ENCODE data around the gene SEC23B.
A peak's percentile ranks its signal among the peaks of the same experiment; 100 is the strongest.
"Not testable (repeated sequence)": the region's sequence is repeated elsewhere in the genome, so short reads cannot be mapped to it uniquely, and the experiment has no call there.

The SEC23B gene

DNA sequence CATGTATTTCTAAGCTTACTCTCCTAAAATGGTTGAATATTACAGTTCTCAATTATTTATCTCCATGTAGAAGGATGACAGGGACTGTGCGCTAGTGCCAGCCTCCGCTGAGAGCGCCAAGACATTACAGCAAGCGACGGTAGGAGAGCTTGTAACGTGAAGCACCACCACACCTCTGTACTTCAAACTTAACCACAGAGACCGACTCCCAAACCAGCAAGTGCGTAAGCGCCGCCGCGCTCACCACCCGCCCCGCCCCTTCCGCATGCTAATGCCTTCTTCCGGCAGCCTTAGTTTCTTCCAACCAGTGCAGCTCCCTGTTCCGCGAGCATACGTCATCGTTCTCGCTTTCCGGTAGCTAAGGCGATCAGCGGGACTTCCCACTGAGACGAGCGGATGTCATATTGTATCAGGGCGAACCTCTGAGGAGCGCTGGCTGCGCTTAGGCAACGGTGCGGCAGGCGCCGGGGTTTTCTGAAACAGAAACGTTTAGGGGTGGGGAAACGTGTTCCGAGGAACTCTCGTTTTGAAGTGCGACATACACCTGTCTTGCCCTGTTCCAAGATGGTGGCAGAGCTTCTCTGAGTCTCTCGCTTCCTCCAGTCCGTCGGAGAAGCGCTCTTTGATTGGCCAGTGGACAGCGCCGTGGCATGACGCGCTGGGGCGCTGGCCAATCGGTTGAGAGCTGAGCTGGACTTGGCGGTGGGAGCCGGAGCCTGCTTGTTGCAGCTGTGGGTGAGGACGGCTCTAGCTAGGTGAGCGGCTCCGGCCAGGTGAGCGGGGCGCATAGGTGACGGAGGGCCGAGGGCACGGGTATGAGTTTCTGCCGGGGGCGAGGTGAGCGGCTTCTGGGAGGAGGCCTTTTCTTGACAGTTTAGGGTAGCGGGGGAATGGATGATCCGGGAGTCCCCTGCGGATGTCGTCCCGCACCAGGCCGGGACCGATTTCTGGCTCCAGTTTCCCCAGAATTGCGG lies at the start of gene SEC23B:
TSS of gene SEC23B (plus strand) at position 723 of the 974 bp plus-strand sequence. CDS start 2,896 bp downstream, outside the sequence.
- DNase-seq (ENCODE audit: low spot score): peak; percentile 96

DNA sequence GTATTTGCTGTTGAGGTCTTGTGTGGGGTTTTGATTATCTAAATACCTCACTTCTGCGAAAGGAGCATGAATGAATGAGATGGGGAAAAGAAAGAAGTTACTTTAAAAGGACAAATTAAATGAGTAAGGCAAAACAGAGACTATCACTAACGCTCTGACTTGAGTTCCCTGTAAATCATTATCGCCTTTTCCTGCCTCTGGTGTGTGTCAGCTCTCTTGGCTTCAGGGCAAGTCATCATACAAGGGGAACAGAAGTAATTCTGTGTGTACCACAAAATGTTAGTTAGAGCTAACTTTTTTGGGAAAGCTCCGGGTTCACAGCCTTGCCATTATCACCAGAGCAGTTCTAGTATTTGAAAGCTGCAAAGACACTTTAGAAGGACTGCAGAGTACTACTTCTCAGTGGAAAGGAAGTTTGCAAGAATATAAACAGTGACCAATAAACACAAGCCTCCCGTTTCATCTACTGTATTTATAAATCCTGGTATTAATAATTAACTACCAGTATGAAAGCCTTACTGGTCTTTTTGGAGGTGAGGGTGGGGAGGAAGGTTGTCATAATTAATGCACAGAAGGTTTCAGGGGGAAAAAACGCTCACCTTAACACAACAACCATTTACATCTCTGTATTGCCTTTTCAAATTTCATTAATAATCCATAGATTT lies 42.1 kb upstream of the SEC23B start:
- DNase-seq (ENCODE audit: low spot score): no peak

DNA sequence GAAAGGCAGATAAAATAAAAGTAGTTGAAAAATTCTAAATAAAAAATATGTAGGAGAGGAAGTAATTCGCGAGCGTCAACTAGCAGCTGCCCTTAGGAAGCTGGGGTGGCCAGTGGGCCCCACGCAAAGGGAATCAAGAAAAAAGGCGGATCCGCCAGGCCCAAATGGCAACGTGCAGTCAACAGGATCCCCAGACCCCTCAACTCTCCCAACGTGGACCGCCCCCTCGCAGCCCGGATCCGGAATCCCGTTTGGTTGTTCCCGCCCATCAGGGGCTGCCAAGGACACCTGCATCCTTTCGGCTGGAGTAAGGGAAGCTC lies 41.2 kb upstream of the SEC23B start:
- no peak for DNase-seq (ENCODE audit: low spot score)

DNA sequence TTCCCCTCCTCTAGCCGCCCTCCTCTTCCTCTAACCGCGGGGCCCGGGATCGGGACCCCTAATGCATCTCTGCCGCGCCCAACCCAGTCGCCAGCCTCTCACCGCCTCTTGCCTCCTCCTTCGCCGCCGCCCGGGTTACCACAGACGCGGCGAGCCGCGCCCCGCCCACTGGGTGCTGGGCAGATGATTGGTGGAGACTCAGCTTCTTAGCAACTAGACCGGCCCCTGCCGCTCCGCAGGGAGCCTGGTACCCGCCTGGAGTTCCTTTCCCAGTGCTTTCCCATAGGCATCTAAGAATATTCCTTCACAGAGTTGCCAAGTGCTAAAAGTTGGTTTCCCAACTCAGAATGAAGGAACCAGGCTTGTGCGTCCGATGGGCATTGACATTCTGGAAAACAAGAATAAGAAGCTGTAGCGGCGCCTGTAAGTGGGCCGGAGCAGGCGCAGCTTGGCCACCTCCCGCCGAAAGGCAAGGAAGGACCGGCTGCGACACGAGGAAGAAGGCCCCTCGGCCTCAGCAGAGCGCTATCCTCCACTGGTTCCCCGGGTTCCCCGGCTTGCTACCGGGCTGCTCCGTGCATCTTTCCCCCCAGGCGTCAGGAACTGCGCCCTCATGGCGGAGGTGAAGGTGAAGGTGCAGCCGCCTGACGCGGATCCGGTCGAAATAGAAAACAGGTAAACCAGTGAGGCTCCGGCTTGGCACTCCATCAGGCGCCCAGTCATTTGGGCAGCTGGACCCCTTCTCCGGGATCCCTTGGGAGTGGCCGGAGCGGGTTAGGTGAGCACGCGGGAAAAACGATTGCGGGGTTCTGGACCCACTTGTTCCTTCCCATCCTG lies 40.6 kb upstream of the SEC23B start, which contains the start of the genes DZANK1 and POLR3F:
TSS of gene DZANK1 (minus strand) at position 137 of the 837 bp plus-strand sequence. CDS start 1,672 bp downstream, outside the sequence.
TSS of gene POLR3F (plus strand) at position 497 of the 837 bp plus-strand sequence. CDS start at position 614, 117 bp downstream.
- DNase-seq (ENCODE audit: low spot score): peak; percentile 98

DNA sequence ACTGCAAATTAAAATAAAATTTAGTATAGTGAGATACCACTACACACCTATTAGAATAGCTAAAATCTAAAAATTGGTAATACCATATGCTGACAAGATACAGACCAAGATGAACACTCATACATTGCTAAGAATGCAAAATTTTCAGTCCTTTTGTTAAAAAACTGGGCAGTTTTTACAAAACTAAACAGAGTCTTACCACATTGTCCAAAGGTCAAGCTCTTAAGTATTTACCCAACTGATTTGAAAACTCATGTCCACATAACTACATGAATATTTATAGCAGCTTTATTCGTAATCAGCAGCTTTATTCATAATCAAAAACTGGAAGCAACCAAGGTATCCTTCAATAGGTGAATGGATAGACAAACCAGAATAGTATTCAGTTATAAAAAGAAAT lies 30.5 kb upstream of the SEC23B start:
- DNase-seq (ENCODE audit: low spot score): no peak

DNA sequence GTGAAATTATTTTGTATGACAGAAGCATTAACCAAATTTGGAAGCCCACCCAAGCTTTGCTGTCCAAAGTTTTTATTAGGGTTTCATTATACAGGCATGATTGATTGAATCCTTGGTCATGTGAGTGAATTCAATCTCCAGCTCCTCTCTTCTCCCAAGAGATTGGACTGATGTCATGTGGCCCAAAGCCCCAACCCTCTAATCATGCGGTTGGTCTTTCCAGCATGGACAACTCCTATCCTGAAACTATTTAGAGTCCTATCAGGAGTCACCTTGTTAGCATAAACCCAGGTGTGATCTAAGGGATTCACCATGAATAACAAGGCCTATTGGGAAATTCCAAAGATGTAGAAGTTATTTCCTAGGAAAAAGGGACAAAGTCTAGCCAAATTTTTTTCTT lies 29.9 kb upstream of the SEC23B start:
- no peak for DNase-seq (ENCODE audit: low spot score)

DNA sequence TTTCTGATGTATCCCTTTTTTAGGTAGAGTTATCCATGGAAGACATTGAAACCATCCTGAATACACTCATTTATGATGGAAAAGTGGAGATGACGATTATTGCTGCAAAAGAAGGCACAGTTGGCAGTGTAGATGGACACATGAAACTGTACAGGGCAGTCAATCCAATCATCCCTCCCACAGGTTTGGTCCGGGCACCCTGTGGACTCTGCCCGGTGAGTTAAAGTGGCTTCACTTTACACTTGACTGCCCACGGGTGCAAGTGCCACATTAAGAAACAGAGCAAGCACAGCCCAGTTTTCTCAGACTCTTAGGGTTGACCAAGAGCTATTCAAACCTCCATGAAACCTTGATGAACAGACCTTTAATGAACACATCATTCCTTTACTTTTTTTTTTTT lies 26.1 kb upstream of the SEC23B start:
- no peak for DNase-seq (ENCODE audit: low spot score)

DNA sequence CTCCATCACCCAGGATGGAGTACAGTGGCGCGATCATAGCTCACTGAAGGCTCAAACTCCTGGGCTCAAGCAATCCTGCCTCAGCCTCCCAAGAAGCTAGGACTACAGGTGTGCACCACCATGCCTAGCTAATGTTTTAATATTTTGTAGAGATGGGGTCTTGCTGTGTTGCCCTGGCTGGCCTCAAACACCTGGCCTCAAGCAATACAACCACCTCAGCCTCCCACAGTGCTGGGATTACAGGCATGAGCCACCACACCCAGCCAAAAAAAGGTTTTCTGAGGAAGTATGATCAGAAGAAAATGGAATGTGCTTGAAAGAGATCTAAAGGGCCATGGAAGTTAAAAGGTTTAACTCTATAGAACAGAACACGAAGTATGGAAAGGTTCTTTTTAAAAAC lies 19.4 kb upstream of the SEC23B start:
- no peak for DNase-seq (ENCODE audit: low spot score)

DNA sequence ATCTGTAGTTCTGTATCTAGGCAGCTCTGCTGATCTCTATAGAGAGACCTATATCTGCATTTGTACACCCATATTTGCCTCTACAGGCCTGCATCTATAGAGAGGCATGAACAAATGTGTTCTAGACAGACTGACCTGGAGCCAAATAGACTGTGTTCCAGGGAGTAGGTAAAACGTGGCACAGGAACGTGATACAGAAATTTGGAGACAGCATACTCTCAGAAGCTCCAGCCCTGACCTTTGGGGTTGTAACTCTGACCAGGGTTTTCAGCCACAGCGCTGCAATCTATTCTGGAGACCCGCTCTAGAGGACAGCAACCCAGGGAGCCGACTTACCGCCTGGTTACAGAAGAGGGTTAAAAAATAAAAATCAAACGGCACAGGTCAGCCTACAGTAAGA lies 11.7 kb upstream of the SEC23B start:
- peak; percentile 50 for DNase-seq (ENCODE audit: low spot score)

DNA sequence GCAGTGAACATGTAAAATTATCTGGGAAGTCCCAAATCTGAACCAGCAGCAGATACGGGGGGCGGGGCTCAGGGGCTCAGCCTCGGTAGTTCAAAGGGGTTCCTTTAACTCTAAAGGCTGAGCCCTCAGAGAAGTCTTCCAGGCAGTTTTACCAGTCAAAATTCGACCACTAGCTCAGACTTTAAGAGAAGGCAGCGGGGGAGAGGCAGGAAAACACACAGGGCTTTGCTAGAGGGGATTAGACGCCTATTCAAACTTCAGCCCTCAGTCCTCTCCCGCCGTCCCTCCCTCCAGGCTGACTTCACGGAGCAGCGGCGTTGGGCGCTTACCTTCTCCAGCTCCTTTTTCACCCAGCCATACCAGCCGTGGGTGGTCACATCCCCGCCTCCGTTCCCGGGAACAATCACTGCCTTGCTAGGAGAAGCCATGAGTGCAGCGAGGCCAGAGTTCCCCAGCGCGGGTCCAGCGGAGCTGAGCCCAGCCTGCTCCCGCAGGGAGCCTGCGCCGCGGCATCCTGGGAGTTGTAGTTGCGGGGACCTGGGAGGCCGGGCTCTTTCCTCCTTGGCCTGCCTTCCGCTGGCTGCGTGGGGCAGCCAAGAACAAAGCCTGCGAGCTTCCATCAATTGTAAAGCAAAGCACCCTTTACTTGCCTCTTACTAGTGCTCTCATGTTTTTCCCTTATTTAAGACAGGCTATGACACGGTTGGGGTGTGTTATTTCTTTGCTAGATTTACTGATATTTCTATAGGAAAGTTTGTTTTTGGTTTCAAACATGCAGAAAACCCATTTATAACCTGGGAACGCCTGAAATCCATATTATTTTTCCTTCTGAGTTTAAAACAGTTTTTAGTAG lies 10.8 kb upstream of the SEC23B start, which contains the start of gene RBBP9:
TSS of gene RBBP9 (minus strand) at position 486 of the 853 bp plus-strand sequence. CDS start at position 428, 58 bp downstream.
- peak; percentile 94 for DNase-seq (ENCODE audit: low spot score)

DNA sequence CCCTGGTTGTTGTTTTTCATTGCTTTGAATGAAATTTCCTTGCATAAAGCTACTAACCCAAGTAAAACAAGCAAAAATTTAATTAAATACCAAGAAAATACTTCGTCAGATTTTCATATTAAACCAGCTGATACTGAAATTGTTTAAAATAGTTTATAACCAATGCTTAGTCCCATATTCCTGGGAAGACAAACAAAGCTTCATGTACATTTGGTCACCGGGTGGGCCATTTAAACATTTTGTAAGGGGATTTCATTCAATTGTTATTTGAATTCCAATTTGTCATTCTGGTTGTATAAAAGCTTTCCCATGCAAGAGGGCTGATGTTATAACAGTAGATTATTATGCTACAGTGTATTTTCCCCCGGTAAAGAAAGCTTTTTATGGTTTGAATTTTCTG lies 10.1 kb upstream of the SEC23B start:
- DNase-seq (ENCODE audit: low spot score): no peak

DNA sequence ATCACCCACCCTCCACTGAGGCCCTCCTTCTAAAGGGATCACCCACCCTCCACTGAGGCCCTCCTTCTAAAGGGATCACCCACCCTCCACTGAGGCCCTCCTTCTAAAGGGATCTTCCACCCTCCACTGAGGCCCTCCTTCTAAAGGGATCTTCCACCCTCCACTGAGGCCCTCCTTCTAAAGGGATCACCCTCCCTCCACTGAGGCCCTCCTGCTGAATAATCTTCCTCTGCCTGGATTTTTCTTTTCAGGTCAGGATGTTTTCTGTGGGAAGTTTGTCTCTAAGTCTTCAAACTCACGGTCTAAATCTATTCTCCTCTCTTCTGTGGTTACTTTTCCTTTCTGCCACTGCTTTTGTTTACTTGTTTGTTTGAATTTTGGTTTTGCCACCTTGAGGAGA lies 6.1 kb upstream of the SEC23B start:
- DNase-seq (ENCODE audit: low spot score): not testable (repeated sequence)

DNA sequence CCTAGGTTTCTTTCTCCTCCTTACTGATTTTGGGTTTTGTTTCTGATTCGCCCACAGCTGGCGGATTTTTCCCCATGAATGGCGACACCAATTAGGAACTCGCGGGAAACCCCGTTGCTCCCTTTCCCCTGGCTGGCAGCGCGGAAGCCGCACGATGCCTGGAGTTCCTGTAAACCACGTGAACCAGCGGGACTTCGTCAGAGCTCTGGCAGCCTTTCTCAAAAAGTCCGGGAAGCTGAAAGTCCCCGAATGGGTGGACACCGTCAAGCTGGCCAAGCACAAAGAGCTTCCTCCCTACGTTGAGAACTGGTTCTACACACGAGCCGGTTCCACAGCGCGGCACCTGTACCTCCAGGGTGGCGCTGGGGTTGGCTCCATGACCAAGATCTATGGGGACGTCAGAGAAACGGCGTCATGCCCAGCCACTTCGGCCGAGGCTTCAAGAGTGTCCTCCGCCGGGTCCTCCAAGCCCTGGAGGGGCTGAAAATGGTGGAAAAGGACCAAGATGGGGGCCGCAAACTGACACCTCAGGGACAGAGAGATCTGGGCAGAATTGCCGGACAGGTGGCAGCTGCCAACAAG lies 3.2 kb upstream of the SEC23B start:
- no peak for DNase-seq (ENCODE audit: low spot score)

DNA sequence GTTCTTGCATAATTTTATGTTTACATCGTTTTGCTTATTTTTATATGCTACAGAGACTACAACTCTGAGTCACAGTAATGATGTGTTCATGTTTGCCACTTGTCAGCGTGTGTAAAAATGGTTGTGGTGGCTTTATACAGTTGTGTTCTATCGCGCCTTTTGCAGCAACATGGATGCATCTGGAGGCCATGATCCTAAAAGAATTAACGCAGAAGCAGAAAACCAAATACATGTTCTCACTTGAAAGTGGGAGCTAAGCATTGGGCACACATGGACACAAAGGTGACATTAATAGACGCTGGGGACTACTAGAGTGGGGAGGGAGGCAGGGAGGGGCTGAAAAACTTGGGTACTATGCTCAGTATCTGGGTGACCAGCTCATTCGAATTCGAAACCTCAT lies 996 bp upstream of the SEC23B start:
- no peak for DNase-seq (ENCODE audit: low spot score)

DNA sequence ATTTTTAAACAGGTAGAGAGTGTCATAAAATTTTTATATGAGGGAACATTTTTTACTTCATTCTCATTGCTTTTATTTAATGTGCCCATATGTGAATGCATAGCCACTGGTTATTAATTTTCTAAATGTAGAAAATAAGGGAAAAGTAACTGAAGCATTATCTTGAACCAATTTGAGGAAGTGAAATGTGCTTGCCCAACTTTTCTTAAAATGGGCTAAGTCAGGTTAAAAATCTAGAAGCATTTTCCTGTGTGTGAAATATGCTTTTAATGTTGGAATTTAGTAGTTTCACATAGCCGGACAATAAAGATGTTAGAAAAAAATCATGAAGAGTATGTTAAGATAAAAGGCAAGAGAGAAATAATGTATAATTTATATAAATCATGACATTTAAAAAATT lies 3.8 kb downstream of the SEC23B start:
- DNase-seq (ENCODE audit: low spot score): no peak

DNA sequence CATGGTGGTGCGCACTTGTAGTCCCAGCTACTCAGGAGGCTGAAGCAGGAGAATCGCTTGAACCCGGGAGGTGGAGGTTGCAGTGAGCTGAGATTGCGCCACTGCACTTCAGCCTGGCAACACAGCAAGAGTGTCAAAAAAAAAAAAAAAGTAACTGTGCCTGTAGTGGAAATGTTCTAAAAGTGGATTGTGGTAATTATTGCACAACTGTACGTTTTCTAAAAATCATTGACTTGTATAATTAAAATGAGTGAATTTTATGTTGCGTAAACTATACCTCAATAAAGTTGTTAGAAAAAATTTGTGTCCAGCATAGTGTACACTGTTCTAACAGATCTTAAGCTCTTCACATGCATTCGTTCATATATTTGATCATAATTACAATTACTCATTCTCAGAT lies 5.5 kb downstream of the SEC23B start:
- DNase-seq (ENCODE audit: low spot score): no peak

DNA sequence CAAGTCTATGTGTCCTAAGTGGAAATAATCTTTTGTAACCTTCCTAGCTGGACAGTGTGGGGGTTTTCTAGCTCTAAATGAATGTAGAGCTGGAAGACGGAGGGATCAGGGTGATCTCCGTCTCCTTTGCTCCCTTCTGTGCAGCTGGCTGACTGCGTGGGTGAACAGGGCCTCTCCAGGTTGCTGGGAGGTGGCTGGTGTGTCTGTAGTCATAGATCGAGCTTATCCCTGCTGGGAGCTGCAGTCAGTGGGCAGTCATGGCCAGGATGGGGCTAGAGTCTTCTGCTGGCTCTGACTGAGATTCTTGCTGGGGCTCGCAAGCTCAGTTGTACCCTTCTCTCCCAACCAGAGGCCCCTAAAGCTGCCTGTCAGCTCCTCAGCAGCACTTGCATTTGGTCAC lies 6.4 kb downstream of the SEC23B start:
- no peak for DNase-seq (ENCODE audit: low spot score)

DNA sequence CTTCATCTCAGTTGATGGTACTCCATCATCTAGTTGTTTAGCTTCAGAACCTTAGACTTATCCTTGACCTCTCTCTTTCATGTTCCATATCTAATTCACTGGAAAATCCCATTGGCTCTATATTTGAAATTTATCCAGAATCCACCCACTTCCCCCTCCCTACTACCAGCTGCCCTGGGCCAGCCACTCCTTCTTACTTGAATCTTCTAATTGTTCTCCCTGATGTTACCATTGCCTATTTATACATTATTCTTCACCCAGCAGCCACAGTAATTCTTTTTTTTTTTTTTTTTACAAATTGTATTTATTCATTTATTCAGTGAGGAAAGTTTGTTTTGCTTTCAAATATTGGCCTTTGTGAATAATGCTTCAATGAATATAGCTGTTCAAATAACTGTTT lies 8.2 kb downstream of the SEC23B start:
- no peak for DNase-seq (ENCODE audit: low spot score)

DNA sequence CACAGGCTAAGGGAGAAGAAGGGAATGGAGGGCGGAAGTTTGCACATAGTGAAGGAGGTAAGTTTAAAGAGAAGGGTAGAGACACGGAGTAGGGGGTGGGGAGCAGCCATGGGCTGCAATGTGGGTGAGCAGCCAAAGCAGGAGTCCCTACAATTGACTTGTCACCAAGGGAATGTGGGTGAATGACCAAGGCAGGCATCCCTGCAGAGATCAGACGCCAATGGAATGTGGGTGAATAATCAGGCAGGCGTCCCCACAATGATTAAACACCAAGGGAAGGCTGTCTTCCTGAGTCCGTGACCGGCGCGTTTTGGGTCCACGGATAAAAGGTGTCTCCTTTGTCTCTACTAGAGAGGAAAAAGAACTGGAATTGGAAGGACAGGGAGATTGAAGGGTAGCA lies 14.3 kb downstream of the SEC23B start:
- not testable (repeated sequence) for DNase-seq (ENCODE audit: low spot score)

DNA sequence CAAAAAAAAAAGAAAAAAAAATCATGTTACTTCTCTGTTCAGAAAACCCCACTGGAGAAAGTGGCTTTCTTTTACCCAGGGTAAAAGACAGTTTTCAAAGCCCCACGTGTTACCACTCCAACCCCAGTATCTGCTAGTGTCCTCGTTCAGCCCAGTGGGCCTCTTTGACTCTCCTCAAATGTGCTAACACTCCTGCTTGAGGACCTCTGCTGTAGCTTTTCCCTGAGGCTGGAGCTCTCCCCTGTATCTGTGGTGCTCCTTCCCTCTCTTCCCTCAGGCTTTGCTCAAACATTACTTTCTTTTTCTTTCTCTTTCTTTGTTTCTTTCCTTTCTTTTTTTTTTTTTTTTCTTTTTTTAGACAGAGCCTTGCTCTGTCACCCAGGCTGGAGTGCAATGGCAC lies 15.3 kb downstream of the SEC23B start:
- DNase-seq (ENCODE audit: low spot score): no peak

DNA sequence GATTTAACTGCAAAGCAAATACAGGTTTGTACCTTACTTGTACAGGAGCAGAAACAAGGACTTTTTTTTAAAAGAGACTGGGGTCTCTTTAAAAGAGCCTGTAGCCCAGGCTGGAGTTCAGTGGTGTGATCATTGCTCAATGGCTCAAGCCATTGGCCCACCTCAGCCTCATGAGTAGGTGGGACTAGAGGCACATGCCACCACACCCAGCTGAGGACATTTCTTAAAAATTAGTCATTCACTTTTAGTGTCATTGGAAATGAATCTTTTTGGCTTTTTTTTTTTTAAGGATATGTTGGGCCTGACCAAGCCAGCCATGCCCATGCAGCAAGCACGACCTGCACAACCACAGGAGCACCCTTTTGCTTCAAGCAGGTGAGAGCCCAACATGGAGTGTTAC lies 16.9 kb downstream of the SEC23B start:
- no peak for DNase-seq (ENCODE audit: low spot score)
